ENCODE data around the gene FASTKD3.

DNA sequence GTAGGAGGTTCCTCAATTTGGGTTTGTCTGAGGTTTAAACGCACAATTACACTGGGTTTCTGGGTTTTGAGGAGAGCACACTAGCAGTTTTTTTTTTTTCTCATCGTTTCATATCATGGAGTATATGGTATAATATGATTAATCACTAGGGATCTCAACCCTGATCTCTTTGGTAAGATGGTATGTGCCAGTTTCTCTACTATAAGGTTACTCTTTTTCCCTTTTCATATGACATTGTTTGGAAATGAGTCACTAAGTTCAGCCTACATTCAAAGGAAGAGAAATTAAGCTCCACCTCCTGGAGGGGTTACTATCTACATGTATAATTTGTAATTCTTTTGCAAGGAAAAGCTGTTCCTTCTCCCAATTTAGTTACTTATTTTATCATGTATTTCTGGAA is 35.3 kb upstream of the FASTKD3 start:
- TF ChIP-seq, protein P1, sequence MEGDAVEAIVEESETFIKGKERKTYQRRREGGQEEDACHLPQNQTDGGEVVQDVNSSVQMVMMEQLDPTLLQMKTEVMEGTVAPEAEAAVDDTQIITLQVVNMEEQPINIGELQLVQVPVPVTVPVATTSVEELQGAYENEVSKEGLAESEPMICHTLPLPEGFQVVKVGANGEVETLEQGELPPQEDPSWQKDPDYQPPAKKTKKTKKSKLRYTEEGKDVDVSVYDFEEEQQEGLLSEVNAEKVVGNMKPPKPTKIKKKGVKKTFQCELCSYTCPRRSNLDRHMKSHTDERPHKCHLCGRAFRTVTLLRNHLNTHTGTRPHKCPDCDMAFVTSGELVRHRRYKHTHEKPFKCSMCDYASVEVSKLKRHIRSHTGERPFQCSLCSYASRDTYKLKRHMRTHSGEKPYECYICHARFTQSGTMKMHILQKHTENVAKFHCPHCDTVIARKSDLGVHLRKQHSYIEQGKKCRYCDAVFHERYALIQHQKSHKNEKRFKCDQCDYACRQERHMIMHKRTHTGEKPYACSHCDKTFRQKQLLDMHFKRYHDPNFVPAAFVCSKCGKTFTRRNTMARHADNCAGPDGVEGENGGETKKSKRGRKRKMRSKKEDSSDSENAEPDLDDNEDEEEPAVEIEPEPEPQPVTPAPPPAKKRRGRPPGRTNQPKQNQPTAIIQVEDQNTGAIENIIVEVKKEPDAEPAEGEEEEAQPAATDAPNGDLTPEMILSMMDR (IDR thresholded peaks at IDR 0.05; ENCODE audit: low read depth, low read length, missing input control), result no peak
- no peak for TF ChIP-seq YY1 (IDR thresholded peaks at IDR 0.05)
- TF ChIP-seq, protein P2, sequence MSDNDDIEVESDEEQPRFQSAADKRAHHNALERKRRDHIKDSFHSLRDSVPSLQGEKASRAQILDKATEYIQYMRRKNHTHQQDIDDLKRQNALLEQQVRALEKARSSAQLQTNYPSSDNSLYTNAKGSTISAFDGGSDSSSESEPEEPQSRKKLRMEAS (IDR thresholded peaks at IDR 0.05), result no peak
- TF ChIP-seq, protein P3, sequence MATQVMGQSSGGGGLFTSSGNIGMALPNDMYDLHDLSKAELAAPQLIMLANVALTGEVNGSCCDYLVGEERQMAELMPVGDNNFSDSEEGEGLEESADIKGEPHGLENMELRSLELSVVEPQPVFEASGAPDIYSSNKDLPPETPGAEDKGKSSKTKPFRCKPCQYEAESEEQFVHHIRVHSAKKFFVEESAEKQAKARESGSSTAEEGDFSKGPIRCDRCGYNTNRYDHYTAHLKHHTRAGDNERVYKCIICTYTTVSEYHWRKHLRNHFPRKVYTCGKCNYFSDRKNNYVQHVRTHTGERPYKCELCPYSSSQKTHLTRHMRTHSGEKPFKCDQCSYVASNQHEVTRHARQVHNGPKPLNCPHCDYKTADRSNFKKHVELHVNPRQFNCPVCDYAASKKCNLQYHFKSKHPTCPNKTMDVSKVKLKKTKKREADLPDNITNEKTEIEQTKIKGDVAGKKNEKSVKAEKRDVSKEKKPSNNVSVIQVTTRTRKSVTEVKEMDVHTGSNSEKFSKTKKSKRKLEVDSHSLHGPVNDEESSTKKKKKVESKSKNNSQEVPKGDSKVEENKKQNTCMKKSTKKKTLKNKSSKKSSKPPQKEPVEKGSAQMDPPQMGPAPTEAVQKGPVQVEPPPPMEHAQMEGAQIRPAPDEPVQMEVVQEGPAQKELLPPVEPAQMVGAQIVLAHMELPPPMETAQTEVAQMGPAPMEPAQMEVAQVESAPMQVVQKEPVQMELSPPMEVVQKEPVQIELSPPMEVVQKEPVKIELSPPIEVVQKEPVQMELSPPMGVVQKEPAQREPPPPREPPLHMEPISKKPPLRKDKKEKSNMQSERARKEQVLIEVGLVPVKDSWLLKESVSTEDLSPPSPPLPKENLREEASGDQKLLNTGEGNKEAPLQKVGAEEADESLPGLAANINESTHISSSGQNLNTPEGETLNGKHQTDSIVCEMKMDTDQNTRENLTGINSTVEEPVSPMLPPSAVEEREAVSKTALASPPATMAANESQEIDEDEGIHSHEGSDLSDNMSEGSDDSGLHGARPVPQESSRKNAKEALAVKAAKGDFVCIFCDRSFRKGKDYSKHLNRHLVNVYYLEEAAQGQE (IDR thresholded peaks at IDR 0.05), result no peak
- no peak for TF ChIP-seq TAF1 (conservative IDR thresholded peaks at IDR 0.05)
- TF ChIP-seq EGR1 (IDR thresholded peaks at IDR 0.05; ENCODE audit: low read depth in 2 of 2), result no peak
- TF ChIP-seq RXRA (IDR thresholded peaks at IDR 0.05), result no peak
- TF ChIP-seq GABPA (IDR thresholded peaks at IDR 0.05 in 1 of 2, conservative IDR thresholded peaks at IDR 0.05 in 1 of 2), result no peak
- TF ChIP-seq, protein P4, sequence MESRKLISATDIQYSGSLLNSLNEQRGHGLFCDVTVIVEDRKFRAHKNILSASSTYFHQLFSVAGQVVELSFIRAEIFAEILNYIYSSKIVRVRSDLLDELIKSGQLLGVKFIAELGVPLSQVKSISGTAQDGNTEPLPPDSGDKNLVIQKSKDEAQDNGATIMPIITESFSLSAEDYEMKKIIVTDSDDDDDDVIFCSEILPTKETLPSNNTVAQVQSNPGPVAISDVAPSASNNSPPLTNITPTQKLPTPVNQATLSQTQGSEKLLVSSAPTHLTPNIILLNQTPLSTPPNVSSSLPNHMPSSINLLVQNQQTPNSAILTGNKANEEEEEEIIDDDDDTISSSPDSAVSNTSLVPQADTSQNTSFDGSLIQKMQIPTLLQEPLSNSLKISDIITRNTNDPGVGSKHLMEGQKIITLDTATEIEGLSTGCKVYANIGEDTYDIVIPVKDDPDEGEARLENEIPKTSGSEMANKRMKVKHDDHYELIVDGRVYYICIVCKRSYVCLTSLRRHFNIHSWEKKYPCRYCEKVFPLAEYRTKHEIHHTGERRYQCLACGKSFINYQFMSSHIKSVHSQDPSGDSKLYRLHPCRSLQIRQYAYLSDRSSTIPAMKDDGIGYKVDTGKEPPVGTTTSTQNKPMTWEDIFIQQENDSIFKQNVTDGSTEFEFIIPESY (IDR thresholded peaks at IDR 0.05), result no peak
- TF ChIP-seq FOXA2 (IDR thresholded peaks at IDR 0.05), result no peak
